Measurements from ENCODE around the gene PLCD4. TPM values are rescaled to one million over a fixed set of nuclear protein-coding genes. Genes with fewer than 3 reads are reported as not detected.

Gene PLCD4
- total RNA-seq, 1 experiment from 2014 or later = 0.42 TPM

DNA sequence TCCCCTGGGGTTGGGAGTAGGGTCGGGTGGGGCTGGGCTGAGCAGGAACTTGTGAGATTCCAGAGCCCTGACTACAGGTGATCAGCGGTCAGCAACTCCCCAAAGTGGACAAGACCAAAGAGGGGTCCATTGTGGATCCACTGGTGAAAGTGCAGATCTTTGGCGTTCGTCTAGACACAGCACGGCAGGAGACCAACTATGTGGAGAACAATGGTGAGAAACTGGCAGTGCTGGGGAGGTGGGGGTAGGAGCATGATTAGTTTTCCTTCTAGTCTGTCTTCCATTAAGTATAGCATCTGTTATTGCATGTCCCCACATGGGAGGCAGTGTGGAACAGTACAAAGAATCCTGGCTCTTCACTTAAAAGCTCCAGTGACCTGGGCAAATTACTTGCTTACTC lies 28.0 kb downstream of the PLCD4 start:
- Histone ChIP-seq H3K23me2 (ENCODE audit: insufficient read length, low read depth, low read length, poor library complexity, severe bottlenecking) (no peaks in the 10 kb centered on the region), H2BK15ac (ENCODE audit: low read depth, low read length) (no peak overlapping the region), H2BK12ac (ENCODE audit: insufficient read length, low read depth, low read length) (no peak overlapping the region), H3K4ac (ENCODE audit: low read depth, low read length) (no peak overlapping the region), H3K79me1 (ENCODE audit: insufficient read depth, low read depth, low read length, poor library complexity, severe bottlenecking) (no peaks in the 10 kb centered on the region), H2BK120ac (ENCODE audit: low read depth, low read length, poor library complexity, severe bottlenecking) (no peak overlapping the region), H3K4me1 (ENCODE audit: insufficient read depth, low read length) (no peaks in the 10 kb centered on the region), H2BK20ac (ENCODE audit: low read depth, low read length, poor library complexity, severe bottlenecking) (no peak overlapping the region), H3K23ac (ENCODE audit: insufficient read length, low read depth, low read length) (no peak overlapping the region), H3K9ac (ENCODE audit: extremely low read depth, insufficient read length, low read length) (no peak overlapping the region), H3K9me3 (ENCODE audit: control insufficient read depth, low read depth, low read length) (no peaks in the 10 kb centered on the region), H3K56ac (ENCODE audit: insufficient read length, low read depth, low read length) (no peak overlapping the region), H2BK5ac (ENCODE audit: insufficient read length, low read length) (no peak overlapping the region), H3K14ac (ENCODE audit: insufficient read depth, low read length) (no peak overlapping the region), H4K20me1 (ENCODE audit: control insufficient read depth, insufficient read depth, insufficient read length) (no peaks in the 10 kb centered on the region), H4K8ac (replicated peaks; ENCODE audit: insufficient read length, low read depth, low read length) (no peak overlapping the region), H2AK5ac (ENCODE audit: insufficient read length, low read length) (no peak overlapping the region), H3K27ac (ENCODE audit: insufficient read length, low read depth, low read length) (no peak overlapping the region), H3K4me2 (ENCODE audit: insufficient read depth, insufficient read length, low read length) (no peak overlapping the region), H4K91ac (ENCODE audit: insufficient read length, low read depth, low read length) (no peak overlapping the region), H3K79me2 (ENCODE audit: insufficient read depth, low read length) (no peaks in the 10 kb centered on the region), H2AFZ (ENCODE audit: low read length) (no peak overlapping the region), H4K5ac (ENCODE audit: insufficient read length, low read depth, low read length) (no peak overlapping the region), H3K18ac (ENCODE audit: insufficient read length, low read depth, low read length) (no peak overlapping the region), H3K27me3 (ENCODE audit: insufficient read depth, low read length) (no peaks in the 10 kb centered on the region), H3T11ph (ENCODE audit: low read length) (no peak overlapping the region)
- Mint-ChIP-seq H3K4me3 (no peak overlapping the region), H3K9me3 (no peaks in the 10 kb centered on the region), H3K4me1 (no peaks in the 10 kb centered on the region), H3K27me3 (ENCODE audit: low read depth) (peaks cover 2% of the 10 kb centered on the region), H3K27ac (no peak overlapping the region; a peak in 1 of 7 replicates), H3K36me3 (ENCODE audit: insufficient read depth in 1 of 3, low read depth in 3 of 3) (peaks cover 25 to 64% (median 55%) of the 10 kb centered on the region in 3 experiments; a peak in 6 of 7 replicates)
- no CpG with 5 or more reads among the region's 5 CpGs for WGBS (ENCODE audit: extremely low coverage, insufficient read length, low lambda C conversion rate)
- TF ChIP-seq, protein P1, sequence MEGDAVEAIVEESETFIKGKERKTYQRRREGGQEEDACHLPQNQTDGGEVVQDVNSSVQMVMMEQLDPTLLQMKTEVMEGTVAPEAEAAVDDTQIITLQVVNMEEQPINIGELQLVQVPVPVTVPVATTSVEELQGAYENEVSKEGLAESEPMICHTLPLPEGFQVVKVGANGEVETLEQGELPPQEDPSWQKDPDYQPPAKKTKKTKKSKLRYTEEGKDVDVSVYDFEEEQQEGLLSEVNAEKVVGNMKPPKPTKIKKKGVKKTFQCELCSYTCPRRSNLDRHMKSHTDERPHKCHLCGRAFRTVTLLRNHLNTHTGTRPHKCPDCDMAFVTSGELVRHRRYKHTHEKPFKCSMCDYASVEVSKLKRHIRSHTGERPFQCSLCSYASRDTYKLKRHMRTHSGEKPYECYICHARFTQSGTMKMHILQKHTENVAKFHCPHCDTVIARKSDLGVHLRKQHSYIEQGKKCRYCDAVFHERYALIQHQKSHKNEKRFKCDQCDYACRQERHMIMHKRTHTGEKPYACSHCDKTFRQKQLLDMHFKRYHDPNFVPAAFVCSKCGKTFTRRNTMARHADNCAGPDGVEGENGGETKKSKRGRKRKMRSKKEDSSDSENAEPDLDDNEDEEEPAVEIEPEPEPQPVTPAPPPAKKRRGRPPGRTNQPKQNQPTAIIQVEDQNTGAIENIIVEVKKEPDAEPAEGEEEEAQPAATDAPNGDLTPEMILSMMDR (conservative IDR thresholded peaks at IDR 0.05) = no peak
- DNase-seq = no peak
